IPS DF 4.7 (cell line): ENCODE data around the gene KRTAP10-7.
"Not testable (repeated sequence)": the region's sequence is repeated elsewhere in the genome, so short reads cannot be mapped to it uniquely, and the experiment has no call there.

Experiments used
- DNase-seq: peaks from one replicate; pipeline ENCODE4 v3.0.0-alpha.2; 2013; ENCODE audit warnings: low spot score; ENCODE audit errors: extremely low read depth

Gene KRTAP10-7

GRCh38 chr21:44590311-44590721 lies 10.1 kb upstream of the KRTAP10-7 start:
- no peak for DNase-seq

- not testable (repeated sequence) for DNase-seq
Observed at GRCh38 chr21:44590897-44591800, 9.2 kb upstream of the KRTAP10-7 start.

GRCh38 chr21:44591801-44592130 lies 8.6 kb upstream of the KRTAP10-7 start:
- not testable (repeated sequence) for DNase-seq

- no peak for DNase-seq
Observed at GRCh38 chr21:44592446-44593311, 7.7 kb upstream of the KRTAP10-7 start, which contains the start of gene KRTAP10-6. Gene KRTAP10-6, minus strand, starts transcription at chr21:44592505. Its CDS starts 21 bp downstream, at chr21:44592484.

GRCh38 chr21:44593598-44594405 lies 6.6 kb upstream of the KRTAP10-7 start:
- DNase-seq = no peak

GRCh38 chr21:44594406-44594916 lies 5.9 kb upstream of the KRTAP10-7 start:
- no peak for DNase-seq

GRCh38 chr21:44595524-44595923 lies 4.9 kb upstream of the KRTAP10-7 start:
- DNase-seq = no peak

- no peak for DNase-seq
Observed at GRCh38 chr21:44596068-44596725, 4.2 kb upstream of the KRTAP10-7 start.

GRCh38 chr21:44598061-44598460 lies 2.3 kb upstream of the KRTAP10-7 start:
- no peak for DNase-seq

- no peak for DNase-seq
Observed at GRCh38 chr21:44599264-44600029, 950 bp upstream of the KRTAP10-7 start.

- DNase-seq = not testable (repeated sequence)
Observed at GRCh38 chr21:44601091-44601490, 694 bp downstream of the KRTAP10-7 start.

GRCh38 chr21:44601596-44602462 lies 1.4 kb downstream of the KRTAP10-7 start:
- no peak for DNase-seq

- no peak for DNase-seq
Observed at GRCh38 chr21:44602463-44602850, 2.1 kb downstream of the KRTAP10-7 start.

- DNase-seq = no peak
Observed at GRCh38 chr21:44603109-44603875, 2.9 kb downstream of the KRTAP10-7 start.

GRCh38 chr21:44603911-44604310 lies 3.5 kb downstream of the KRTAP10-7 start:
- DNase-seq = no peak

- DNase-seq = no peak
Observed at GRCh38 chr21:44606495-44606894, 6.1 kb downstream of the KRTAP10-7 start.

- DNase-seq = no peak
Observed at GRCh38 chr21:44609193-44609592, 8.8 kb downstream of the KRTAP10-7 start.
